A549 (cell line): Measurements from ENCODE around the gene RELN.

ENCODE experiments used
- HMGXB4 ChIP-seq: fragments of 250-450 bp; sonication (Bioruptor Pico); IDR thresholded peaks from 2 replicates; pipeline ENCODE4 v1.5.0; 2021; ENCODE audit warnings: mild to moderate bottlenecking, moderate library complexity, borderline replicate concordance
- JUN ChIP-seq, 2 experiments: fragments of >200 bp; sonication (Bioruptor Twin); formaldehyde crosslinking; IDR thresholded peaks; 2 replicates in 1 of 2; 3 replicates in 1 of 2; pipeline ENCODE4 v1.6.1; 2016 to 2017
- MAX ChIP-seq: IDR thresholded peaks from 2 replicates; pipeline ENCODE4 v1.6.1; 2012
- MAZ ChIP-seq: fragments of 150-350 bp; IDR thresholded peaks from 2 replicates; pipeline ENCODE4 v1.6.1; 2014; ENCODE audit warnings: antibody characterized with exemption, low read depth, low read length, borderline replicate concordance
- POLR2A ChIP-seq: IDR thresholded peaks from 2 replicates; pipeline ENCODE4 v1.6.1; 2012; ENCODE audit warnings: mild to moderate bottlenecking, low read length
- TF ChIP-seq, protein P1 (sequence below): fragments of >200 bp; sonication (Bioruptor Twin); formaldehyde crosslinking; IDR thresholded peaks from 3 replicates; pipeline ENCODE4 v1.5.1; 2016
- TF ChIP-seq, protein P2 (sequence below): IDR thresholded peaks from 2 replicates; pipeline ENCODE4 v1.6.1; 2012; ENCODE audit warnings: low read depth, borderline replicate concordance
- TF ChIP-seq, protein P3 (sequence below): fragments of 450-650 bp; IDR thresholded peaks from 2 replicates; pipeline ENCODE4 v1.6.1; 2014; ENCODE audit warnings: antibody characterized with exemption

- TF ChIP-seq MAZ = no peak
- TF ChIP-seq HMGXB4 (CRISPR knock-in tag) = no peak
- TF ChIP-seq, protein P1, sequence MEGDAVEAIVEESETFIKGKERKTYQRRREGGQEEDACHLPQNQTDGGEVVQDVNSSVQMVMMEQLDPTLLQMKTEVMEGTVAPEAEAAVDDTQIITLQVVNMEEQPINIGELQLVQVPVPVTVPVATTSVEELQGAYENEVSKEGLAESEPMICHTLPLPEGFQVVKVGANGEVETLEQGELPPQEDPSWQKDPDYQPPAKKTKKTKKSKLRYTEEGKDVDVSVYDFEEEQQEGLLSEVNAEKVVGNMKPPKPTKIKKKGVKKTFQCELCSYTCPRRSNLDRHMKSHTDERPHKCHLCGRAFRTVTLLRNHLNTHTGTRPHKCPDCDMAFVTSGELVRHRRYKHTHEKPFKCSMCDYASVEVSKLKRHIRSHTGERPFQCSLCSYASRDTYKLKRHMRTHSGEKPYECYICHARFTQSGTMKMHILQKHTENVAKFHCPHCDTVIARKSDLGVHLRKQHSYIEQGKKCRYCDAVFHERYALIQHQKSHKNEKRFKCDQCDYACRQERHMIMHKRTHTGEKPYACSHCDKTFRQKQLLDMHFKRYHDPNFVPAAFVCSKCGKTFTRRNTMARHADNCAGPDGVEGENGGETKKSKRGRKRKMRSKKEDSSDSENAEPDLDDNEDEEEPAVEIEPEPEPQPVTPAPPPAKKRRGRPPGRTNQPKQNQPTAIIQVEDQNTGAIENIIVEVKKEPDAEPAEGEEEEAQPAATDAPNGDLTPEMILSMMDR = no peak
- TF ChIP-seq, protein P2, sequence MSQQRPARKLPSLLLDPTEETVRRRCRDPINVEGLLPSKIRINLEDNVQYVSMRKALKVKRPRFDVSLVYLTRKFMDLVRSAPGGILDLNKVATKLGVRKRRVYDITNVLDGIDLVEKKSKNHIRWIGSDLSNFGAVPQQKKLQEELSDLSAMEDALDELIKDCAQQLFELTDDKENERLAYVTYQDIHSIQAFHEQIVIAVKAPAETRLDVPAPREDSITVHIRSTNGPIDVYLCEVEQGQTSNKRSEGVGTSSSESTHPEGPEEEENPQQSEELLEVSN = no peak
- no peak for TF ChIP-seq POLR2A
- TF ChIP-seq, protein P3, sequence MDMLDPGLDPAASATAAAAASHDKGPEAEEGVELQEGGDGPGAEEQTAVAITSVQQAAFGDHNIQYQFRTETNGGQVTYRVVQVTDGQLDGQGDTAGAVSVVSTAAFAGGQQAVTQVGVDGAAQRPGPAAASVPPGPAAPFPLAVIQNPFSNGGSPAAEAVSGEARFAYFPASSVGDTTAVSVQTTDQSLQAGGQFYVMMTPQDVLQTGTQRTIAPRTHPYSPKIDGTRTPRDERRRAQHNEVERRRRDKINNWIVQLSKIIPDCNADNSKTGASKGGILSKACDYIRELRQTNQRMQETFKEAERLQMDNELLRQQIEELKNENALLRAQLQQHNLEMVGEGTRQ = no peak
- TF ChIP-seq JUN (IDR thresholded peaks at IDR 0.05) = no peak
- TF ChIP-seq MAX = no peak
Observed at GRCh38 chr7:103875718-103876117, 113.7 kb downstream of the RELN start.
